Prostate gland (tissue), 2 donors: ENCODE measurements around the gene PLBD2. TPM values are rescaled to one million over a fixed set of nuclear protein-coding genes. Genes with fewer than 3 reads are reported as not detected.

Experiments used
- DNase-seq: peaks from one replicate; pipeline ENCODE4 v3.0.0-alpha.2; 2019; ENCODE audit warnings: low spot score
- H3K27ac ChIP-seq, 2 donors: fragments of 200-600 bp; sonication (generic); 2 replicates each; pipeline ENCODE4 v1.5.1; 2017 to 2019
- H3K27me3 ChIP-seq: fragments of 200-600 bp; sonication (generic); replicated peaks from 2 replicates; pipeline ENCODE4 v1.5.1; 2019; ENCODE audit not compliant: insufficient read depth
- H3K36me3 ChIP-seq, 2 donors: fragments of 200-600 bp; sonication (generic); 1 replicate in 1 of 2; 2 replicates in 1 of 2; pipeline versions ENCODE4 v1.5.1 to v1.8.1; 2017 to 2019
- H3K4me1 ChIP-seq: fragments of 200-600 bp; sonication (generic); replicated peaks from 2 replicates; pipeline ENCODE4 v1.5.1; 2019
- H3K4me3 ChIP-seq, 2 donors: fragments of 200-600 bp; sonication (generic); 2 replicates each; pipeline ENCODE4 v1.5.1; 2017 to 2019
- H3K9me3 ChIP-seq: fragments of 200-600 bp; sonication (generic); 2 replicates; pipeline ENCODE4 v1.5.1; 2017
- CTCF ChIP-seq, 4 experiments: fragments of 200-600 bp in 2 of 4; fragments of 450-650 bp in 2 of 4; sonication (generic) in 2 of 4; IDR thresholded peaks; 1 replicate in 3 of 4; 2 replicates in 1 of 4; pipeline ENCODE4 v1.5.1; 2016 to 2019; ENCODE audit warnings: antibody characterized with exemption in 4 of 4, mild to moderate bottlenecking in 2 of 4, moderate library complexity in 2 of 4
- POLR2A ChIP-seq: fragments of 450-650 bp; IDR thresholded peaks from one replicate; pipeline ENCODE4 v1.6.1; 2016; ENCODE audit warnings: antibody characterized with exemption, mild to moderate bottlenecking
- POLR2AphosphoS5 ChIP-seq: sonication (generic); formaldehyde crosslinking; IDR thresholded peaks from one replicate; pipeline ENCODE4 v1.6.1; 2017; ENCODE audit warnings: antibody characterized with exemption
- WGBS: methylation state at CpG from one replicate; pipeline ENCODE4 v1.1.5; 2018; 5-methylcytosine and 5-hydroxymethylcytosine counted together
- intact Hi-C: fragments of 100-400 bp; cut with DNase I; formaldehyde crosslinking; loops from one replicate; pipeline ENCODE4 v1.14.2; 2022
- total RNA-seq, 2 donors: library from RNA; depleted of rRNA; stranded (reverse); fragments of >200 nt; gene quantifications; one replicate each; pipeline ENCODE4 v1.1.0, GENCODE V29; 2016

Gene PLBD2
- total RNA-seq, 2 donors from 2014 or later, result 48.2 to 114 TPM

GRCh38 chr12:113437729-113438100 lies 79.3 kb downstream of the PLBD2 start:
- no peaks in the 10 kb centered on the region for H3K9me3 ChIP-seq
- H3K27me3 ChIP-seq, result no peaks in the 10 kb centered on the region
- no peak for DNase-seq
- H3K4me3 ChIP-seq, result no peak overlapping the region
- WGBS, result 75% methylated on average over 9 of the region's 9 CpGs
- H3K36me3 ChIP-seq, result no peaks in the 10 kb centered on the region
- intact Hi-C loops, result no loop called here
- H3K4me1 ChIP-seq, result no peaks in the 10 kb centered on the region
- H3K27ac ChIP-seq, result no peak overlapping the region
- no peak for TF ChIP-seq POLR2AphosphoS5

- 87% methylated on average over 4 of the region's 4 CpGs for WGBS
- TF ChIP-seq POLR2AphosphoS5 (no peak), POLR2A (no peak), CTCF (IDR thresholded peaks at IDR 0.05) (no peak)
- no peaks in the 10 kb centered on the region for H3K4me1 ChIP-seq
- H3K9me3 ChIP-seq, result no peaks in the 10 kb centered on the region
- H3K36me3 ChIP-seq, result no peaks in the 10 kb centered on the region
- no peak for DNase-seq
- H3K27ac ChIP-seq, result no peak overlapping the region
- intact Hi-C loops, result no loop called here
- no peak overlapping the region for H3K4me3 ChIP-seq
- H3K27me3 ChIP-seq, result no peaks in the 10 kb centered on the region
These were observed 80.3 kb downstream of the PLBD2 start for GRCh38 chr12:113438523-113439300.

GRCh38 chr12:113439301-113439597 lies 80.9 kb downstream of the PLBD2 start:
- intact Hi-C loops, result no loop called here
- no peaks in the 10 kb centered on the region for H3K36me3 ChIP-seq
- no peak overlapping the region for H3K4me3 ChIP-seq
- no peaks in the 10 kb centered on the region for H3K4me1 ChIP-seq
- 42% methylated on average over 4 of the region's 4 CpGs for WGBS
- DNase-seq, result no peak
- H3K9me3 ChIP-seq, result no peaks in the 10 kb centered on the region
- no peak overlapping the region for H3K27ac ChIP-seq
- no peaks in the 10 kb centered on the region for H3K27me3 ChIP-seq
- TF ChIP-seq CTCF (IDR thresholded peaks at IDR 0.05) (no peak), POLR2AphosphoS5 (no peak), POLR2A (no peak)

- H3K27ac ChIP-seq, result no peak overlapping the region
- intact Hi-C loops, result no loop called here
- no peaks in the 10 kb centered on the region for H3K36me3 ChIP-seq
- DNase-seq, result no peak
- H3K9me3 ChIP-seq, result no peaks in the 10 kb centered on the region
- TF ChIP-seq CTCF (IDR thresholded peaks at IDR 0.05) (peak in 3 of 4 experiments; percentile 4 to 46 (median 26)), POLR2AphosphoS5 (no peak), POLR2A (no peak)
- 33% methylated on average over 8 of the region's 8 CpGs for WGBS
- H3K4me1 ChIP-seq, result no peaks in the 10 kb centered on the region
- no peaks in the 10 kb centered on the region for H3K27me3 ChIP-seq
- H3K4me3 ChIP-seq, result no peak overlapping the region
These were observed 81.2 kb downstream of the PLBD2 start for GRCh38 chr12:113439606-113440030.

GRCh38 chr12:113440336-113440735 lies 81.9 kb downstream of the PLBD2 start:
- H3K4me3 ChIP-seq, result no peak overlapping the region
- no peaks in the 10 kb centered on the region for H3K9me3 ChIP-seq
- TF ChIP-seq POLR2AphosphoS5, result no peak
- no peak for TF ChIP-seq POLR2A
- TF ChIP-seq CTCF (IDR thresholded peaks at IDR 0.05), result no peak
- H3K36me3 ChIP-seq, result no peaks in the 10 kb centered on the region
- 76% methylated on average over 7 of the region's 7 CpGs for WGBS
- no peak for DNase-seq
- intact Hi-C loops, result no loop called here
- H3K4me1 ChIP-seq, result no peaks in the 10 kb centered on the region
- H3K27ac ChIP-seq, result no peak overlapping the region
- H3K27me3 ChIP-seq, result no peaks in the 10 kb centered on the region

Other genes with a start within 250 kb of the PLBD2 start
- 1 to 10 TPM; 1.6 to 9.9 TPM for gene RASAL1, start 222.8 kb upstream of the PLBD2 start, total RNA-seq
- gene CFAP73, start 208.9 kb upstream of the PLBD2 start, total RNA-seq, result under 1 TPM in 1 of 2 donors, not detected in 1; 0.57 TPM
- gene DDX54, start 173.1 kb upstream of the PLBD2 start, total RNA-seq, result 100 to 1,000 TPM in 1 of 2 donors, 10 to 100 TPM in 1; 66.3 to 119 TPM
- gene RITA1, start 172.9 kb upstream of the PLBD2 start, total RNA-seq, result 10 to 100 TPM; 29.0 to 39.7 TPM
- gene TPCN1, start 137.1 kb upstream of the PLBD2 start, total RNA-seq, result 10 to 100 TPM; 52.6 to 65.3 TPM
- gene SLC8B1, start 23.5 kb upstream of the PLBD2 start, total RNA-seq, result 10 to 100 TPM; 23.1 to 94.7 TPM
- gene SDS, start 45.3 kb downstream of the PLBD2 start, total RNA-seq, result under 1 TPM; 0.50 to 0.80 TPM
- gene SDSL, start 63.8 kb downstream of the PLBD2 start, total RNA-seq, result 1 to 10 TPM; 6.2 to 8.5 TPM
- not detected for gene LHX5, start 113.3 kb downstream of the PLBD2 start, total RNA-seq